HG03108 (cell line): ENCODE data around the gene SLC7A4.

Source experiments
- ATAC-seq: cut with Tn5 transposase; IDR thresholded peaks from one replicate; pipeline ENCODE4 v1.9.1; 2021; ENCODE audit warnings: moderate library complexity; ENCODE audit not compliant: unreplicated experiment

The SLC7A4 gene

GRCh38 chr22:21000207-21000986 is 32.0 kb downstream of the SLC7A4 start:
- no peak for ATAC-seq

- no peak for ATAC-seq
These were observed 32.8 kb downstream of the SLC7A4 start for GRCh38 chr22:20999350-21000206.

GRCh38 chr22:20998411-20999336 is 33.7 kb downstream of the SLC7A4 start:
- ATAC-seq: no peak

GRCh38 chr22:20997536-20998257 is 34.7 kb downstream of the SLC7A4 start:
- ATAC-seq: no peak

DNA sequence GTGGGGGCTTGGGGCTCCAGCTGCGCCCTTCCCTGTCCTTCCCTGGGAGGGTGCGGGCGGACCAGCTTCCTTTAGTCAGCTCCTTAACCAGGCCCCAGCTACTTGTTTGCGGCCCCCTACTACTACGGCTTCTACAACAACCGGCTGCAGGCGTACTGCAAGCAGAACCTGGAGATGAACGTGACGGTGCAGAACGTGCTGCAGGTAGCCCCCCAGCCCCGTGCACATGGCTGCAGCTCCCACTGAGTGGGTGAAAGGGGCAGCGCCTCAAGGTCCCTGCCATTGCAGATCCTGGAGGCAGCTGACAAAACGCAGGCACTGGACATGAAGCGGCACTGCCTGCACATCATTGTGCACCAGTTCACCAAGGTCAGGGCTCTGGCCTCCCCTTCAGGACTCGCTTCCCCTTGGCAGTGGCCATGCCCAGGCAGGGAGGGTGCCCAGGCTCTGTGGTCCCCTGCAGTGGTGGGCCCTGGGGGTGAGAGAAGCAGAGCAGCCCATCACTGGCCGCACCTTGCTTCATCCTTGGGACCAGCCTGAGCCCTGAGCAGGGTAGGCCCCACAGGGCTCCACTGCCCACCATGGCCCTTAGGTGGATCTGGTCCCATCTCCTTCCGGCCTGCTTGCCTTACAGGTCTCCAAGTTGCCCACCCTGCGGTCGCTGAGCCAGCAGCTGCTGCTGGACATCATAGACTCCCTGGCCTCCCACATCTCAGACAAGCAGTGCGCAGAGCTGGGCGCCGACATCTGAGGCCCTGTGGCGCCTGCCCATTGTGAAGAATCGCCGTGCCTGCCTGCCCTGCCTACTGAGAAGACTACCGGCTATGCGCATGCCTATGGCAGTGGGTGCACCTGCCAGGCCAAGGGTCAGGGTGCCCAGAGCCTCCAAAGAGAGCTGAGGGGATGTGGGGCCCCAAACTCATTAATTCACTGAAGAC is 35.5 kb downstream of the SLC7A4 start:
- no peak for ATAC-seq

GRCh38 chr22:20996031-20996410 is 36.3 kb downstream of the SLC7A4 start:
- no peak for ATAC-seq

- ATAC-seq: no peak
These were observed 36.9 kb downstream of the SLC7A4 start for GRCh38 chr22:20995329-20996030.

DNA sequence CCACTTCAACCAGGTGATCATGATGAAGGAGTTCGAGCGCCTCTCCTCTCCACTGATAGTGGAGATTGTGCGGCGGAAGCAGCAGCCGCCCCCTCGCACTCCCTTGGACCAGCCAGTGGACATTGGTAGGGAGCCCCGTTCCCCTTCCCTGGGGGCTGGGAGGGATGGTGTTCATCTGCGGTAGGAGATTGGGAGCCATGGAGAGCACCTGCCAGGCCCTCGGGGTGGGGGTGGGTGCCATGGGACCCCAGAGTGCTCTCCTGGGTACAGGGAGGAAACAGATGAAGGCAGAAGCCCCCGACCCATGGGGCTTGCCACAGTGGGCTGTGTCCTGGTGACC is 37.5 kb downstream of the SLC7A4 start:
- ATAC-seq: no peak

DNA sequence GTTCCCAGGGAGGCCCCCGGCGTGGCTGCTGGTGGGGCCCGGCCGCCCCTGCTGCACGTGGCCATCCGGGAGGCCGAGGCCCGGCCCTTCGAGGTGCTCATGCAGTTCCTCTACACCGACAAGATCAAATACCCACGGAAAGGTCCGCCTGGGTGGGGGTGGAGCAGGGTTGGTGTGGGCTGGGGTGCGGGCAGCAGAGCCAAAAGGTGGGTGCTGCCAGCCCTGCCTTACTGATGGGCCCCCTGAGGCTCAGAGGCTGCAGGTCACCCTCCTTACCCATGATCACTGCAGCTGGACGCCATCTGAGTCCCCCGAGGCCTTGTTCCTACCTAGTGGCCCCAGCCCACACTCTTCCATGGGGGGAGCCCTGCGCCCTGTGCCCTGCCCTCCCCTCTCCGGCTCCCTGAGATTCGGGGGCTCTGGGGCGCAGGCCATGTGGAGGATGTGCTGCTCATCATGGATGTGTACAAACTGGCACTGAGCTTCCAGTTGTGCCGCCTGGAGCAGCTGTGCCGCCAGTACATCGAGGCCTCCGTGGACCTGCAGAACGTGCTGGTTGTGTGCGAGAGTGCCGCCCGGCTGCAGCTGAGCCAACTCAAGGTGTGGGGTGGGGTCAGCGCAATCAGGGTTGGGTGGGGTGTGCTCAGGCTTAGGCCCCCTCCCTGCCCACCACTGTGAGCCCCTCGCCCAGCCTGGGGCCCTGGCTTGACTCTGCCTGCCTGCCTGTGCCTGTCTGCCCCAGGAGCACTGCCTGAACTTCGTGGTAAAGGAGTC is 38.0 kb downstream of the SLC7A4 start:
- ATAC-seq: no peak

DNA sequence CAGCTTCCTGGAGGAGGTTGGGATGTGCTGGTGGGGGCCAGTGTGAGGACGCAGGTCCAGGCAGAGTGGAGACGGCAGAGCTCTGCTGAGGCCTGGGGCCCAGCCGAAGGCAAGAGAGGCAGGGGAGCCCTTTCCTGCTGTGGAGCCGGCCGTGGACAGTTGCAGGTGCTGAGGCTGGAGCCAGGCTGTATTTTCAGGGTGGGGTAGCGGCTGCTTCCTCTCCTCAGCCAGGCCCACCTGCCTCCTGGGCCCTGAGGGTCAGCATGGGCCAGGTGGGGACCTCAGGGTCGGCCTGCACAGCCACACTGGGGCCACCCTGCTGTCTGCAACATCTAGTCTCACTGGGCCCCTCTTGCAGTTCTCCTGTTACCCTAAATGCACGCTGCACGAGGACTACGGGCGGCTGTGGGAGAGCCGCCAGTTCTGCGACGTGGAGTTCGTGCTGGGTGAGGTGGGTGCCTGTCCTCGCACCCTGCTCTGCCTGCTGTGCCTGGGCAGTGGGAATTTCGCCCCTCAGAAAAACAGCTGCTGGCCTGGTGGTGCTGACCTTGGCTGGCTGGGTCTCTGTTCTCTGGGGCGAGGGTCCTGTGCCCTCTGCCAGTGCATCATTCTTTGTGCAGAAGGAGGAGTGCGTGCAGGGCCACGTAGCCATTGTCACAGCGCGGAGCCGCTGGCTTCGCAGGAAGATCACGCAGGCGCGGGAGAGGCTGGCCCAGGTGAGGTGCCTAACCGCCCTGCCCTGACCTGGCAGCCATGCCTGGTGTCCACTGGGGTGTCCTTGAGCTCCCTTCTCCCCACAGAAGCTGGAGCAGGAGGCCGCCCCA is 38.8 kb downstream of the SLC7A4 start:
- no peak for ATAC-seq

DNA sequence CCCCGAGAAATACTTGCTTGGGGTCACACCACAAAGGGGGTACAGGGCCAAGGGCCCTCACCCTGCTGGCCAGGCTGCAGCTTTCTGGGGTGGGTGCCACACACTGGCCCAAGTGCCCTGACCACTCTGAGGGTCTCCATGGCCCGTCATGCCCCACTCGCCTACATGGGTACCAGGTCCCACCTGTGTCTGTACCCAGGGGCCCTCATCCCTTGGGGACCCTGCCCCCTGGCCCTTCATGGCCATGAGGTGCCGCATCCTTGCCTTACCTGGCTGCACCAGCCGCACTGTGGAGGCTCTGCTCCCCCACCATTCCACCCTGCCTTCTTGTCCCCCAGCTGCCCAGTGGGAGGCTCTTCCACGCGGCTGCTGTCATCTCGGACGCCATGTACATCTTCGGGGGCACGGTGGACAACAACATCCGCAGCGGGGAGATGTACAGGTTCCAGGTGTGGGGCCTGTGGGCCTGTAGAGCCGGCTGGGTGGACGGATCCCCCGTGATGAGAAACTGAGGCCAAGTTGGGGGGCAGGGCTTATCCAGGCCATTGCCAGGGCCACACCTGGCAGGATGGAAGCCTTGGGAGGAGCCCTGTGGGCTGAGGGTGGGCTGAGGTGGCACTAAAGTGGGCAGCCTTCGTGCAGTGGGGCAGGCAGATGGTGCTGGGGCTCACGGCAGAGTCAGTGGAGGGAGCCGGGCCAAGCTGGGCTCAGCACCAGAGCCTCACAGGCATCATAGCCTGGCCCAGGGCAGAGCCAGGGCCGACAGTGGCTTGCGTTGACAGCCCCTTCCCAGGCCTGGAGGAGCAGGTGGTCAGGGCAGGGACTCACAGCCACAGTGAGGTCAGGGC is 39.7 kb downstream of the SLC7A4 start:
- ATAC-seq: no peak

DNA sequence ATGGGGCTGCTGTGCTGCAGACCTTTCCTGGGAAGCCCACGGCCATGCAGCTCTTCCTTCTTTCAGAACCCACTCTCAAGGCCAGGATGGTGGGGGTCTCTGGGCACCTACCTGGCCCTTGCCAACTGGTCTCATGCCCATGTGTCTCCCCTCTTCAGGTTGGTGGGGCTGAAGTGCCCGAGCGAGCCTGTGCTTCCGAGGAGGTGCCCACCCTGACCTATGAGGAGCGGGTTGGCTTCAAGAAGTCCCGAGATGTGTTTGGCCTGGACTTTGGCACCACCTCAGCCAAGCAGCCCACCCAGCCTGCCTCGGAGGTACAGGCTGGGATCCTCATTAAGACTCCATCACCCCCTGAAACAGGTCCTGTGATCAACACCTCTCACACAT is 40.3 kb downstream of the SLC7A4 start:
- ATAC-seq: no peak

DNA sequence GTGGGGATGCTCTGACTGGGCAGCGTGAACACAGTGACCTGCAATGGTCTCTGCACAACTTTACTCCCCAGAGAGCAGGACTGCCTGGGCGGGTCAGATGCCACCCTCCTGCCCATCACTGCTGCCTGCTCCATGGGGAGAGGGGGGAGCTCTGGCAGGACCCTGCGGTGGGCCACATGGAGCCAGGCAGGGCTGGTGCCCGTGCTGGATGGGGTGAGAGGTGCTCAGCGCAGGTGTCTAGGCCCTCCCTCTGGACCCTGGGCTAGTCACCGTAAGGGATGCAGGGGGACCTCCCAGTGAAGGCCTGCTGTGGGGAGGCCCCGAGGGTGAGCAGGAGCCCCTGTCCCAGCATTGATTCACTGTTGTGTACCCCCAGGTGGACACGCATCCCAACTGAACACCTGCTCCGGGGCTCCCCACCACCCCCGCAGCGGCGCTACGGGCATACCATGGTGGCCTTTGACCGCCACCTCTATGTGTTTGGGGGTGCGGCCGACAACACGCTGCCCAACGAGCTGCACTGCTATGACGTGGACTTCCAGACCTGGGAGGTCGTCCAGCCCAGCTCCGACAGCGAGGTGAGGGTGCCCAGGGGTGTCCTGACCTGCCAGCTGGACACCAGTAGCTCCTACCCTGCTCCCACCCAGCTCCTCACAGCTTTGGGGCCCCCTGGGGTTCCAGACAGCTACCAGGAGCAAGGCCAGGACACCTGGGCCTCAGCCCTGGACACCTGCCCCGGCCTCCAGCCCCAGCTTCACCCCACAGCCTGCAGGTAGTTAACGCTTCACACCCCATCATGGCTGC is 40.9 kb downstream of the SLC7A4 start:
- ATAC-seq: no peak

- ATAC-seq: no peak
These were observed 41.9 kb downstream of the SLC7A4 start for GRCh38 chr22:20990184-20991180.
